D721Med (cell line): ENCODE data around the gene TLCD2.
"Not testable (repeated sequence)": the region's sequence is repeated elsewhere in the genome, so short reads cannot be mapped to it uniquely, and the experiment has no call there.

Experiments used
- DNase-seq: peaks from one replicate; pipeline ENCODE4 v3.0.0; 2011; ENCODE audit warnings: low spot score; ENCODE audit not compliant: insufficient read length
- FAIRE-seq: peaks from 2 replicates; lab custom pipeline; 2011; peaks lifted over from hg19 to GRCh38; lab: Jason Lieb, UNC
- TF ChIP-seq, protein P1 (sequence below): IDR thresholded peaks from 2 replicates; pipeline ENCODE4 v1.5.1; 2012; ENCODE audit warnings: mild to moderate bottlenecking, control low read depth; ENCODE audit not compliant: insufficient read depth; ENCODE audit errors: missing control alignments

TLCD2 gene

DNA sequence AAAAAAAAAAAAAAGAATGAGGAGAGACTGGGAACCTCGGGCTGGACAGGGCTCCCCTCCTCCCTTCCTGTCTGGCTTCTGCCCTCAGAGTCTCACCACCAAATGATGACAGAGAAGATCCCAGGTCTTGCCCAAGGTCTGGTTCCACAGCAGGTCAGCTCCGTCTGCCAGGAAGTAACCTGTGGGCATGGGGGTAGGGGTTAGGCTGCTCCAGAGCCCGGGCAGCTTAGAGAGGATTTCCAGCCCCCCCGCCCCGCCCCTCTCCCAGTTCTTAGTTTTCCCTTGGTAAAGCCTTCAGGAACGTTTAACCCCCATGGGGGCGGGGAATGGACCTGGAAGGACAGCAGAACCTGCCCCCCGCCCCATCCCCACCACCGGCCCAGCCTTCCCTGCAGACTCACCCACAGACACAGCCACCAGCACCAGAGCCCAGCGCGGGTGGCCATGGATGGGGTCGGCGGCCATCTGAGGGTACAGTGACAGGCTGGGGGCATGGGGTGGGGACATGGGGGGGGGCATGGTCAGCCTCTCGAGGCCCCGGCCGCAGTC is 700 bp downstream of the TLCD2 start:
- no peak for FAIRE-seq
- DNase-seq = no peak
- TF ChIP-seq, protein P1, sequence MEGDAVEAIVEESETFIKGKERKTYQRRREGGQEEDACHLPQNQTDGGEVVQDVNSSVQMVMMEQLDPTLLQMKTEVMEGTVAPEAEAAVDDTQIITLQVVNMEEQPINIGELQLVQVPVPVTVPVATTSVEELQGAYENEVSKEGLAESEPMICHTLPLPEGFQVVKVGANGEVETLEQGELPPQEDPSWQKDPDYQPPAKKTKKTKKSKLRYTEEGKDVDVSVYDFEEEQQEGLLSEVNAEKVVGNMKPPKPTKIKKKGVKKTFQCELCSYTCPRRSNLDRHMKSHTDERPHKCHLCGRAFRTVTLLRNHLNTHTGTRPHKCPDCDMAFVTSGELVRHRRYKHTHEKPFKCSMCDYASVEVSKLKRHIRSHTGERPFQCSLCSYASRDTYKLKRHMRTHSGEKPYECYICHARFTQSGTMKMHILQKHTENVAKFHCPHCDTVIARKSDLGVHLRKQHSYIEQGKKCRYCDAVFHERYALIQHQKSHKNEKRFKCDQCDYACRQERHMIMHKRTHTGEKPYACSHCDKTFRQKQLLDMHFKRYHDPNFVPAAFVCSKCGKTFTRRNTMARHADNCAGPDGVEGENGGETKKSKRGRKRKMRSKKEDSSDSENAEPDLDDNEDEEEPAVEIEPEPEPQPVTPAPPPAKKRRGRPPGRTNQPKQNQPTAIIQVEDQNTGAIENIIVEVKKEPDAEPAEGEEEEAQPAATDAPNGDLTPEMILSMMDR = no peak

DNA sequence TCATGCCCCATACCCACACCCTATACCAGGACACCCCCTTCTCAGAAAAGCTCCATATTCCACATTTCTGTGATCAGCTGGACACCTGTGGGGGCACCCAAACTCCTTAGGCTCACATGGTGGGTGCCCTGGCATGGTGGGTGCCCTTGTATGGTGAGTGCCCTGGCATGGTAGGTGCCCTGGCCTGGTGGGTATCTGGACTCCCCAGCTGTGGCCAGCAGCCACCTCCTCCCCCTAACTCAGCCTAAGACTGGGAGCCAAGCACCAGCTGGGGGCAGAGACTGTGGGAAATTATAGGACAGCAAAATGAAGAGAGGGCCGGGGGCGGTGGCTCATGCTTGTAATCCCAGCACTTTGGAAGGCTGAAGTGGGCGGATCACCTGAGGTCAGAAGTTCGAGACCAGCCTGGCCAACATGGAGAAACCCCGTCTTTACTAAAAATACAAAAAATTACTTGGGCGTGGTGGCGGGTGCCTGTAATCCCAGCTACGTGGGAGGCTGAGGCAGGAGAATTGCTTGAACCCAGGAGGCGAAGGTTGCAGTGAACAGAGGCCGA is 1.3 kb downstream of the TLCD2 start:
- not testable (repeated sequence) for DNase-seq, FAIRE-seq

DNA sequence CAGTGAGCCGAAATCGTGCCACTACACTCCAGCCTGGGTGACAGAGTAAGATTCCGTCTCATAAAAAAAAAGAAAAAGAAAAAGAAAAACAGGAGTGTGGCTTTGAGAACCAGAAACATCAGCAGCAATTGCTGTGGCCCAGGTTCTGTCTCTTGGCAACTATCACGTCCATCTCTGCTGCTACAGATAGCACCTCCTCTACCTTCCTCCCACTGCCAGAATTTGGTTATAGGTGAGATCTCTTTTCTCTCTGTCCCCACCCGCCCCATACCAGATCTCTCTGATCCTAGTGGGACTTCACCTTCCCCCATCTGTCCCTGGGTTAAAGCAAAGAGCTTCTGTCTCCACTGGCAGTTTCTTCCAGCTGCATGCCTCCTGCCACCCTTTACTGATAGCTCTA is 3.1 kb downstream of the TLCD2 start:
- TF ChIP-seq, protein P1 = no peak
- no peak for FAIRE-seq
- no peak for DNase-seq

DNA sequence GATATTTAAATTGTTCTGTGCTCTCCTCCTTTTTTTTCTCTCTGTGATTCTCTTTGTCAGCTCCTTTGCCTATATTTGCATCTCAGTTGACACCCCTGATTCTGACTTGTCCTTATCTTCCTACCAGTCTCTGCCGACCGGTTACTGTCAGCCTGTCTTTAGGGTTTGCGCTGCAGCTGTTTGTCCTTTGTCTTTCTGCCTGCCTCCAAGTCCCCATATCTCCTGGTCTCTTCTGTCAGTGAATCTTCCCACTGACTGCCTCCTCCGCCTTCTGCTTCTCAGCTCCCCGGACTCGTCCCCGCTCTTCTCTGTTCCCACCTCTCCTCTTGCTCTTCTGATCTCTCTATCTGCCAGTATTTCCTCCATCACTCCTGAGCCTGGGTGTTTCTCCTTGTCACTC is 5.2 kb downstream of the TLCD2 start:
- TF ChIP-seq, protein P1 = no peak
- FAIRE-seq (no peak), DNase-seq (no peak)

DNA sequence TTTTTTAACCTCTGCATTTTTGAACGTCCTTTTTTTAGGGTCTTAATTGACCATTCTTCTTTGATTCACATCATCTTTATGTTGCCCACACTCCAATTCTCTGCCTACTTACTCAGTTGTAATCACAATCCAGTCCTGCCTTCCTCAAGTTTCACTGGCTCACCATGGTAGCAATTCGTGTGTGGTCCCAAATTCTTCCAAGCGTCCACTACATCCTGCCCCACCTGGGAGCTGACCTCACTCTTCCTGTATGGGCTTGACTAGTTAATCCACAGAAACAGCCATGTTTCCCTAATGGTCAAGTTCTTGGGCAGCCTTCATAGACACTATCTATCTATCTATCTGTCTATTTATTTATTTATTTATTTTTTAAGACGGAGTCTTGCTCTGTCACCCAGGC is 7.1 kb downstream of the TLCD2 start:
- DNase-seq (no peak), FAIRE-seq (no peak)
- TF ChIP-seq, protein P1 = no peak

DNA sequence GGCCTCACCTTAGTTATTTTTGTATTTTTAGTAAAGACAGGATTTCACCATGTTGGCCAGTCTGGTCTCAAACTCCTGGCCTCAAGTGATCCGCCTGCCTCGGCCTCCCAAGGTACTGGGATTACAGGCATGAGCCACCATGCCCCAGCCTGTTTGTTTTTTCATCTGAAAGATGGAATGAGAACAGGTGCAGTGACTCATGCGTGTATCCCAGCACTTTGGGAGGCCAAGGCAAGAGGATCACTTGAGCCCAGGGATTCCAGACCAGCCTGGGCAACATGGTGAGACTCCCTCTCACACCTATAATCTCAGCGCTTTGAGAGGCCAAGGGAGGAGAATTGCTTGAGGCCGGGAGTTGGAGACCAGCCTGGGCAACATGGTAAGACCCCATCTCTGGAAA is 10.3 kb downstream of the TLCD2 start:
- FAIRE-seq, DNase-seq: not testable (repeated sequence)

DNA sequence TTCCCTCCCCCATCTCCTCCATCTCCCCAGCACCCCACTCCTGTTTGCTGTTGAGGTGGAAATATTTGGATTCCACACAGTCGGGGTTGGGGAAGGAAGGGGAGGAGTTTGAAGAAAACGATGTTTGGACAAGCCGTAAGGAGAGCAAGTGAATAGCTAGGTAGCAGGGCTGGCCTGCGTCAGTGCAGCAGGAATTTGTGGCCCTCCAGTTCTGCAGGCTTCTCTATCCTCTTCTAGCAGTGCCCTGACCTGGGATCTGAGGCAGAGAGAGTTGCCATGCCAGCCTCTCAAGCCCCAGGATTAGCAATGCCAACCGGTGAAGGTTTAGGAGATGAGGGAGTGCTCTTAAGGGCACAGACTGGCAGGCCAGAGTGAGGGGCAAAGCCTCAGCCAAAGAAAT is 12.5 kb downstream of the TLCD2 start:
- DNase-seq = no peak
- TF ChIP-seq, protein P1 = no peak
- FAIRE-seq = no peak

DNA sequence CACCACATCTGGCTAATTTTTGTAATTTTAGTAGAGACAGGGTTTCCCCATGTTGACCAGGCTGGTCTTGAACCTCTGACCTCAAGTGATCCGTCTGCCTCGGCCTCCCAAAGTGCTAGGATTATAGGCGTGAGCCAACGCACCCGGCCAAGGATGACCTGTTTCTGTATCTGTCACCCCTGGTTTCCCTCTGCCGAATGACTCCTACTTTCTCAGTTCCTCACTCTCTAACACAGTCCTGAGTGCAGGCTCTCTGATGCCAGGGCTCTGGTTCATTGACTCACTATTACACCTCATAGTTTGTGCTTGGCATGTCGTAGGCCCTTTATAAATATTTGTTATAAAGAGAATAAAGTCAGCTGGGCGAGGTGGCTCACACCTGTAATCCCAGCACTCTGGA is 14.8 kb downstream of the TLCD2 start:
- TF ChIP-seq, protein P1 = no peak
- FAIRE-seq (no peak), DNase-seq (no peak)
